HEK293T (cell line): Measurements from ENCODE around the gene PPP1R7.

Experiments used
- CTCF ChIA-PET: fragments of 350-600 bp; formaldehyde crosslinking; extraction: SDS; loops from one replicate; lab custom pipeline; 2021; ENCODE audit warnings: antibody characterized with exemption, inconsistent platforms; lab: Yijun Ruan, JAX
- POLR2A ChIA-PET: fragments of 350-600 bp; formaldehyde crosslinking; extraction: SDS; loops from one replicate; lab custom pipeline; 2020; ENCODE audit warnings: antibody characterized with exemption, inconsistent platforms; lab: Yijun Ruan, JAX
- DNase-seq: peaks from one replicate; pipeline ENCODE4 v3.0.0; 2012; ENCODE audit warnings: mixed read lengths; ENCODE audit errors: extremely low spot score
- ARNT ChIP-seq: fragments of 450-650 bp; IDR thresholded peaks from 2 replicates; pipeline ENCODE4 v1.6.1; 2017; ENCODE audit warnings: mild to moderate bottlenecking
- BHLHE40 ChIP-seq: fragments of 450-650 bp; IDR thresholded peaks from 2 replicates; pipeline ENCODE4 v1.6.1; 2016; ENCODE audit warnings: mild to moderate bottlenecking, moderate library complexity, borderline replicate concordance
- CTBP1 ChIP-seq: fragments of 450-650 bp; IDR thresholded peaks from 2 replicates; pipeline ENCODE4 v1.6.1; 2016; ENCODE audit warnings: borderline replicate concordance
- ELF4 ChIP-seq: fragments of 450-650 bp; IDR thresholded peaks from 2 replicates; pipeline ENCODE4 v1.6.1; 2017; ENCODE audit warnings: antibody characterized with exemption
- FOXA1 ChIP-seq: fragments of 450-650 bp; IDR thresholded peaks from 2 replicates; pipeline ENCODE4 v1.6.1; 2016; ENCODE audit warnings: mild to moderate bottlenecking
- FOXK2 ChIP-seq: fragments of 450-650 bp; IDR thresholded peaks from 2 replicates; pipeline ENCODE4 v1.6.1; 2016; ENCODE audit warnings: mild to moderate bottlenecking
- FOXM1 ChIP-seq: fragments of 450-650 bp; IDR thresholded peaks from 2 replicates; pipeline ENCODE4 v1.6.1; 2017; ENCODE audit warnings: mild to moderate bottlenecking, borderline replicate concordance
- HDGF ChIP-seq: fragments of 450-650 bp; IDR thresholded peaks from 2 replicates; pipeline ENCODE4 v1.6.1; 2017; ENCODE audit warnings: antibody characterized with exemption, borderline replicate concordance
- L3MBTL2 ChIP-seq: fragments of 450-650 bp; conservative IDR thresholded peaks from 2 replicates; pipeline ENCODE4 v1.6.1; 2016; ENCODE audit warnings: mild to moderate bottlenecking
- LEF1 ChIP-seq: fragments of 450-650 bp; IDR thresholded peaks from 2 replicates; pipeline ENCODE4 v1.6.1; 2017; ENCODE audit warnings: mild to moderate bottlenecking, borderline replicate concordance
- NFRKB ChIP-seq: fragments of 450-650 bp; IDR thresholded peaks from 2 replicates; pipeline ENCODE4 v1.6.1; 2016; ENCODE audit warnings: mild to moderate bottlenecking, moderate library complexity
- SP1 ChIP-seq: fragments of 450-650 bp; IDR thresholded peaks from 2 replicates; pipeline ENCODE4 v1.6.1; 2017
- SUZ12 ChIP-seq: fragments of 450-650 bp; IDR thresholded peaks from 2 replicates; pipeline ENCODE4 v1.6.1; 2016; ENCODE audit warnings: mild to moderate bottlenecking
- TARDBP ChIP-seq: fragments of 450-650 bp; IDR thresholded peaks from 2 replicates; pipeline ENCODE4 v1.6.1; 2016
- ZNF384 ChIP-seq: fragments of 450-650 bp; IDR thresholded peaks from 2 replicates; pipeline ENCODE4 v1.6.1; 2016
- TF ChIP-seq, protein P1 (sequence below): fragments of 450-650 bp; IDR thresholded peaks from 2 replicates; pipeline ENCODE4 v1.6.1; 2016

Gene PPP1R7

GRCh38 chr2:241178961-241179360 is 28.7 kb downstream of the PPP1R7 start:
- CTCF ChIA-PET, result no interaction called here

DNA sequence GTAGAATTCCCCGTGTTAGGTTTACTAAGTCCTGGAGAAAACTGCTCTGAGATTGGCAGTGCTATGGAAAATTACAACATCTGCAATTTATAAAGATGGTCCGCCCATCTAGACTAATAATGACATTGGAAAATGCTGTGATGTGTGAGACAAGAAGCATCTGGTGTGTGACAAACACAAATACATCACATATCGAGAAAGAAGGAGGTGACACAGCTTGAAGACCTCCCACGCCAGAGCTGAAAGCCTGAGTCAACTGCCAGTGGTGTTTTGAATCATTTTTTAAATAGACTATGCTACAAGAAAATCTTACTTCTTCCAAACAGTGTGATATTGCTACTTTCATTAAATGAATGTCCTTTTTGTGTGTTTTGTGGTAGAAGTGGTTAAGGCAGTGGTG is 29.6 kb downstream of the PPP1R7 start:
- CTCF ChIA-PET, result no interaction called here
- no peak for DNase-seq
- TF ChIP-seq NFRKB (no peak), ZNF384 (no peak), CTBP1 (no peak), FOXK2 (no peak), TARDBP (no peak), FOXM1 (no peak), BHLHE40 (no peak), LEF1 (no peak), SP1 (no peak), ELF4 (no peak), ARNT (no peak), HDGF (no peak), L3MBTL2 (no peak), FOXA1 (no peak), SUZ12 (no peak)
- TF ChIP-seq, protein P1, sequence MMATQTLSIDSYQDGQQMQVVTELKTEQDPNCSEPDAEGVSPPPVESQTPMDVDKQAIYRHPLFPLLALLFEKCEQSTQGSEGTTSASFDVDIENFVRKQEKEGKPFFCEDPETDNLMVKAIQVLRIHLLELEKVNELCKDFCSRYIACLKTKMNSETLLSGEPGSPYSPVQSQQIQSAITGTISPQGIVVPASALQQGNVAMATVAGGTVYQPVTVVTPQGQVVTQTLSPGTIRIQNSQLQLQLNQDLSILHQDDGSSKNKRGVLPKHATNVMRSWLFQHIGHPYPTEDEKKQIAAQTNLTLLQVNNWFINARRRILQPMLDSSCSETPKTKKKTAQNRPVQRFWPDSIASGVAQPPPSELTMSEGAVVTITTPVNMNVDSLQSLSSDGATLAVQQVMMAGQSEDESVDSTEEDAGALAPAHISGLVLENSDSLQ, result no peak
- POLR2A ChIA-PET, result no interaction called here

More at GRCh38 chr2:241178961-241179360, 28.7 kb downstream of the PPP1R7 start:
- TF ChIP-seq CTBP1, result no peak
- TF ChIP-seq FOXK2, result no peak
- no peak for TF ChIP-seq LEF1
- TF ChIP-seq FOXA1, result no peak
- no peak for TF ChIP-seq BHLHE40
- TF ChIP-seq ARNT, result no peak
- no peak for TF ChIP-seq FOXM1
- TF ChIP-seq ZNF384, result no peak
- no peak for TF ChIP-seq SUZ12
- TF ChIP-seq HDGF, result no peak
- TF ChIP-seq L3MBTL2, result no peak
- no peak for TF ChIP-seq ELF4
- TF ChIP-seq, protein P1, result no peak
- no peak for DNase-seq
- POLR2A ChIA-PET, result no interaction called here

- POLR2A ChIA-PET, result no interaction called here
- TF ChIP-seq, protein P1, result no peak
- CTCF ChIA-PET, result no interaction called here
- no peak for DNase-seq
Measured at GRCh38 chr2:241180495-241180894, 30.2 kb downstream of the PPP1R7 start.

- ChIA-PET CTCF (no interaction called here), POLR2A (no interaction called here)
- no peak for DNase-seq
- TF ChIP-seq ELF4 (no peak), L3MBTL2 (no peak), FOXM1 (no peak)
Measured at GRCh38 chr2:241182126-241182525, 31.9 kb downstream of the PPP1R7 start.

DNA sequence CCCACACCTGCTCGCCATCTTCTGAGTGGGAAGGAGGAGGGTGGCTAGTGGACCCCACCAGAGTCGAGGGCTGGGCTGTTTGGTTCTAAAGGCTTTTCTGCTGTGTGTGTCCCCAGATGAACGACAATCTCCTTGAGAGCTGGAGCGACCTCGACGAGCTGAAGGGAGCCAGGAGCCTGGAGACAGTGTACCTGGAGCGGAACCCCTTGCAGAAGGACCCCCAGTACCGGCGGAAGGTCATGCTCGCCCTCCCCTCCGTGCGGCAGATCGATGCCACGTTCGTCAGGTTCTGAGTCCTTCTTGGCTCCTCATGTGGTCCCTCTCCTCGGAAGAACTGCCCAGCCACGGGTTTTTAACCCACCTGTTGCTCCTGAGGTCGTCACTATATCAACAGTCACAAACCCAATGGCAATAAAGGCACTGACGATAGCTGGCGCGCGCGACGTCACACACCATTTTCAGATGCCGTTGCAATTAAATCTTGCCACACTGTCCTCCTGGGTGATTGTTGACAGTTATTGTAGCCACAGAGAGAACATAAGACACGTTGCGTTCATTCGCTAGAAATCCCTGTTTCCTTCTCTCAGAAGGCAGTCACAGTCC is 32.4 kb downstream of the PPP1R7 start:
- TF ChIP-seq NFRKB, result no peak
- TF ChIP-seq BHLHE40, result no peak
- TF ChIP-seq TARDBP, result no peak
- no peak for TF ChIP-seq FOXK2
- no peak for TF ChIP-seq ARNT
- TF ChIP-seq CTBP1, result no peak
- TF ChIP-seq, protein P1, result no peak
- TF ChIP-seq ELF4, result no peak
- TF ChIP-seq SUZ12, result no peak
- TF ChIP-seq HDGF, result no peak
- no peak for TF ChIP-seq SP1
- TF ChIP-seq LEF1, result no peak
- no peak for TF ChIP-seq L3MBTL2
- no peak for TF ChIP-seq FOXM1
- no peak for TF ChIP-seq FOXA1
- no peak for TF ChIP-seq ZNF384
- POLR2A ChIA-PET, result no interaction called here
- no peak for DNase-seq
- CTCF ChIA-PET, result no interaction called here

- TF ChIP-seq LEF1 (no peak), ELF4 (no peak), ARNT (no peak), SP1 (no peak)
- ChIA-PET POLR2A (no interaction called here), CTCF (no interaction called here)
- DNase-seq, result no peak
Measured at GRCh38 chr2:241183221-241183620, 33.0 kb downstream of the PPP1R7 start.
